Left kidney (tissue), 2 donors: ENCODE results near the gene ANXA3. TPM values are rescaled to one million over a fixed set of nuclear protein-coding genes. Genes with fewer than 3 reads are reported as not detected.
"Not testable (repeated sequence)": the region's sequence is repeated elsewhere in the genome, so short reads cannot be mapped to it uniquely, and the experiment has no call there.

ENCODE experiments used
- DNase-seq: peaks from one replicate; pipeline ENCODE4 v3.0.0-alpha.2; 2013
- polyA plus RNA-seq: library from polyadenylated mRNA; unstranded; fragments of 120-200 nt; gene quantifications from one replicate; pipeline ENCODE4 v1.2.1, GENCODE V29; 2013; ENCODE audit not compliant: insufficient read length

Gene ANXA3
- polyA plus RNA-seq, 1 donor = 55.0 TPM

GRCh38 chr4:78534286-78534955 lies 17.1 kb upstream of the ANXA3 start:
- DNase-seq = no peak

GRCh38 chr4:78542373-78542772 lies 9.2 kb upstream of the ANXA3 start:
- DNase-seq = no peak

GRCh38 chr4:78543424-78544125 lies 8.0 kb upstream of the ANXA3 start:
- no peak for DNase-seq

GRCh38 chr4:78544678-78545077 lies 6.9 kb upstream of the ANXA3 start:
- DNase-seq = no peak

- no peak for DNase-seq
These were observed 6.0 kb upstream of the ANXA3 start for GRCh38 chr4:78545275-78546246.

GRCh38 chr4:78547899-78548298 lies 3.7 kb upstream of the ANXA3 start:
- not testable (repeated sequence) for DNase-seq

- DNase-seq = not testable (repeated sequence)
These were observed 2.7 kb upstream of the ANXA3 start for GRCh38 chr4:78548889-78549288.

- no peak for DNase-seq
These were observed 946 bp downstream of the ANXA3 start for GRCh38 chr4:78552389-78553042.

GRCh38 chr4:78553043-78553396 lies 1.4 kb downstream of the ANXA3 start:
- no peak for DNase-seq

- DNase-seq = no peak
These were observed 2.0 kb downstream of the ANXA3 start for GRCh38 chr4:78553529-78554060.

- no peak for DNase-seq
These were observed 5.1 kb downstream of the ANXA3 start for GRCh38 chr4:78556665-78557064.

- no peak for DNase-seq
These were observed 6.3 kb downstream of the ANXA3 start for GRCh38 chr4:78557841-78558240.

GRCh38 chr4:78558410-78558809 lies 6.8 kb downstream of the ANXA3 start:
- DNase-seq = no peak

GRCh38 chr4:78560296-78560963 lies 8.9 kb downstream of the ANXA3 start:
- DNase-seq = no peak

- no peak for DNase-seq
These were observed 10.1 kb downstream of the ANXA3 start for GRCh38 chr4:78561677-78562076.

- DNase-seq = no peak
These were observed 11.1 kb downstream of the ANXA3 start for GRCh38 chr4:78562687-78563086.

GRCh38 chr4:78565971-78566372 lies 14.4 kb downstream of the ANXA3 start:
- no peak for DNase-seq

GRCh38 chr4:78566834-78567499 lies 15.4 kb downstream of the ANXA3 start:
- no peak for DNase-seq

GRCh38 chr4:78567500-78568060 lies 16.0 kb downstream of the ANXA3 start:
- DNase-seq = no peak

- DNase-seq = no peak
These were observed 17.2 kb downstream of the ANXA3 start for GRCh38 chr4:78568640-78569305.
